GM23338 (cell line): Measurements from ENCODE around the gene SESN1. TPM values are rescaled to one million over a fixed set of nuclear protein-coding genes. Genes with fewer than 3 reads are reported as not detected.

ENCODE experiments used
- ATAC-seq: fragments of 200-7000 bp; cut with Tn5 transposase; 3 replicates; pipeline ENCODE4 v1.9.1; 2020
- DNase-seq: peaks from one replicate; pipeline ENCODE4 v3.0.0-alpha.2; 2015; ENCODE audit warnings: low spot score
- H2AFZ ChIP-seq: fragments of 200-600 bp; sonication (generic); 2 replicates; pipeline ENCODE4 v1.8.0; 2016; ENCODE audit warnings: antibody characterized with exemption, mild to moderate bottlenecking, moderate library complexity
- H3F3A ChIP-seq: fragments of 200-600 bp; sonication (generic); replicated peaks from 2 replicates; pipeline ENCODE4 v1.8.0; 2017; ENCODE audit warnings: antibody characterized with exemption, mixed run types, low read depth
- H3K27ac ChIP-seq: fragments of 200-600 bp; sonication (generic); 2 replicates; pipeline ENCODE4 v1.6.1; 2016; ENCODE audit warnings: low read depth
- H3K27me3 ChIP-seq: fragments of 200-600 bp; sonication (generic); 2 replicates; pipeline ENCODE4 v1.8.0; 2016; ENCODE audit warnings: mild to moderate bottlenecking, mixed run types, moderate library complexity; ENCODE audit not compliant: insufficient read depth
- H3K36me3 ChIP-seq: fragments of 200-600 bp; sonication (generic); 2 replicates; pipeline ENCODE4 v1.8.0; 2016; ENCODE audit warnings: mild to moderate bottlenecking; ENCODE audit not compliant: insufficient read depth
- H3K4me1 ChIP-seq: fragments of 200-600 bp; sonication (generic); 2 replicates; pipeline ENCODE4 v1.8.0; 2016; ENCODE audit warnings: mild to moderate bottlenecking, moderate library complexity; ENCODE audit not compliant: insufficient read depth
- H3K4me2 ChIP-seq: fragments of 200-600 bp; sonication (generic); 2 replicates; pipeline ENCODE4 v1.7.1; 2017; ENCODE audit warnings: mixed run types
- H3K4me3 ChIP-seq: fragments of 200-600 bp; sonication (generic); 2 replicates; pipeline ENCODE4 v1.6.1; 2016; ENCODE audit warnings: mixed run types
- H3K79me2 ChIP-seq: fragments of 200-600 bp; sonication (generic); replicated peaks from 2 replicates; pipeline ENCODE4 v1.8.0; 2017; ENCODE audit warnings: mild to moderate bottlenecking; ENCODE audit not compliant: insufficient read depth
- H3K9me2 ChIP-seq: fragments of 200-600 bp; sonication (generic); 2 replicates; pipeline ENCODE4 v1.8.0; 2017; ENCODE audit not compliant: insufficient read depth
- H4K20me1 ChIP-seq: fragments of 200-600 bp; sonication (generic); replicated peaks from 2 replicates; pipeline ENCODE4 v1.8.0; 2017; ENCODE audit warnings: mild to moderate bottlenecking; ENCODE audit not compliant: insufficient read depth
- H3K27ac Mint-ChIP-seq: 2 replicates; pipeline ENCODE4 v1.8.0; 2020; ENCODE audit warnings: inconsistent platforms, mild to moderate bottlenecking, moderate library complexity, mixed read lengths
- H3K27me3 Mint-ChIP-seq: 3 replicates; pipeline ENCODE4 v1.8.0; 2022; ENCODE audit warnings: low read depth, mild to moderate bottlenecking, moderate library complexity, mixed read lengths, inconsistent platforms; ENCODE audit not compliant: insufficient read depth, poor library complexity
- H3K36me3 Mint-ChIP-seq: 3 replicates; pipeline ENCODE4 v1.8.0; 2021; ENCODE audit warnings: low read depth, mild to moderate bottlenecking, inconsistent platforms, moderate library complexity, mixed read lengths
- H3K4me1 Mint-ChIP-seq: 3 replicates; pipeline ENCODE4 v1.8.0; 2020; ENCODE audit warnings: mild to moderate bottlenecking, inconsistent platforms, mixed read lengths
- H3K4me3 Mint-ChIP-seq: 3 replicates; pipeline ENCODE4 v1.8.0; 2021; ENCODE audit warnings: moderate library complexity, mild to moderate bottlenecking, inconsistent platforms, mixed read lengths
- H3K9me3 Mint-ChIP-seq: 3 replicates; pipeline ENCODE4 v1.8.0; 2020; ENCODE audit warnings: moderate library complexity, mild to moderate bottlenecking, inconsistent platforms, mixed read lengths
- CREB1 ChIP-seq: fragments of 250-450 bp; sonication (Bioruptor Pico); IDR thresholded peaks from 2 replicates; pipeline ENCODE4 v1.5.0; 2020; ENCODE audit warnings: low read depth, mild to moderate bottlenecking, moderate library complexity
- EZH2 ChIP-seq: fragments of 200-600 bp; sonication (generic); IDR thresholded peaks from one replicate; pipeline ENCODE4 v1.8.0; 2017; ENCODE audit warnings: antibody characterized with exemption, mild to moderate bottlenecking, low read depth; ENCODE audit not compliant: unreplicated experiment
- EZH2phosphoT487 ChIP-seq: fragments of 200-600 bp; sonication (generic); IDR thresholded peaks from one replicate; pipeline ENCODE4 v1.8.1; 2018; ENCODE audit warnings: antibody characterized with exemption; ENCODE audit not compliant: unreplicated experiment
- JUNB ChIP-seq: IDR thresholded peaks from one replicate; pipeline ENCODE4 v1.6.1; 2016; ENCODE audit warnings: antibody characterized with exemption; ENCODE audit not compliant: unreplicated experiment
- NANOG ChIP-seq: IDR thresholded peaks from 2 replicates; pipeline ENCODE4 v1.6.1; 2016; ENCODE audit warnings: antibody characterized with exemption, borderline replicate concordance
- POLR2AphosphoS5 ChIP-seq: IDR thresholded peaks from 2 replicates; pipeline ENCODE4 v1.6.1; 2016; ENCODE audit warnings: antibody characterized with exemption, low read depth
- REST ChIP-seq: IDR thresholded peaks from one replicate; pipeline ENCODE4 v1.6.1; 2018; ENCODE audit warnings: antibody characterized with exemption; ENCODE audit not compliant: unreplicated experiment
- STAT1 ChIP-seq: IDR thresholded peaks from one replicate; pipeline ENCODE4 v1.6.1; 2016; ENCODE audit warnings: antibody characterized with exemption; ENCODE audit not compliant: unreplicated experiment
- ZNF114 ChIP-seq: fragments of 250-450 bp; sonication (Bioruptor Pico); IDR thresholded peaks from 2 replicates; pipeline ENCODE4 v1.5.0; 2020; ENCODE audit warnings: mild to moderate bottlenecking, moderate library complexity
- ZNF331 ChIP-seq: fragments of 250-450 bp; sonication (Bioruptor Pico); IDR thresholded peaks from 2 replicates; pipeline ENCODE4 v1.5.0; 2020; ENCODE audit warnings: low read depth, mild to moderate bottlenecking, moderate library complexity
- polyA plus RNA-seq: library from polyadenylated mRNA; unstranded; fragments of >200 nt; fragmentation: Nextera tagmentation; extraction: Ambion mirVana; gene quantifications from 2 replicates; pipeline ENCODE4 v1.2.1, GENCODE V29; 2016
- total RNA-seq: library from RNA; depleted of rRNA; stranded (reverse); fragments of >200 nt; shearing (Covaris generic); gene quantifications from 2 replicates; pipeline ENCODE4 v1.2.3, GENCODE V29; 2014
- TF ChIP-seq, protein P1 (sequence below): IDR thresholded peaks from 2 replicates; pipeline ENCODE4 v1.6.1; 2016; ENCODE audit warnings: antibody characterized with exemption
- TF ChIP-seq, protein P2 (sequence below), 2 experiments: fragments of 200-600 bp in 1 of 2; sonication (generic) in 1 of 2; conservative IDR thresholded peaks; 2 replicates each; pipeline versions ENCODE4 v1.5.1 to v1.6.1; 2016 to 2017; ENCODE audit warnings: antibody characterized with exemption in 2 of 2, low read depth in 2 of 2, mild to moderate bottlenecking in 2 of 2, moderate library complexity in 1 of 2

The SESN1 gene
- total and polyA plus RNA-seq, 2 experiments from 2014 or later = 26.2 to 36.4 TPM

DNA sequence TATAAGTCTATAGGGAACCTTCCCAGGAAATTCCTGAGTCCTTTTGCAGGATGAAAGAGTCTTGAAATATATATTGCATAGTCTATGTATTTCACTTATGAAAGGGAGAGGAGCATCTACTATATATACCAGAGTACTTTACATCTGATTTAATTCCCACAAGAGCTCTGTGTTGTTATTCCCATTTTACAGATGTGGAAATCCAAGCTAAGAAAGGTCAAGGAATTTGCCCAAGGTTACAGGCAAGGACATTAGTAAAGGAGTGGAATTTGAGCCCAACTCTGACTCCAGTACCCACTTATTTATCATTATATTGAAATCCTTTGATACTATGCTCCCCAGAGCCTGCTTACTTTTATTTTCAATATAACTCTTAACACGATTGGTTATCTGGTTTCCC is 2.6 kb downstream of the SESN1 start:
- no peak for ATAC-seq
- Histone ChIP-seq H3K27ac (no peak overlapping the region), H3K4me1 (peaks cover 20% of the 10 kb centered on the region), H4K20me1 (no peaks in the 10 kb centered on the region), H3F3A (0 out of 2 replicates have a peak, but pooled peaks cover 3% of the 10 kb centered on the region), H2AFZ (no peak overlapping the region), H3K36me3 (no peaks in the 10 kb centered on the region), H3K9me2 (no peaks in the 10 kb centered on the region), H3K4me2 (0 out of 2 replicates have a peak overlapping the region, but pooled peaks have one; percentile 91), H3K4me3 (peak overlapping the region; percentile 92; the same call in 1 of the 2 replicates), H3K79me2 (peaks cover 19% of the 10 kb centered on the region), H3K27me3 (no peaks in the 10 kb centered on the region)
- H3K9me3 Mint-ChIP-seq = no peaks in the 10 kb centered on the region
- H3K36me3 Mint-ChIP-seq = no peaks in the 10 kb centered on the region
- peaks cover 32% of the 10 kb centered on the region for H3K4me1 Mint-ChIP-seq
- no peak for DNase-seq
- 0 out of 3 replicates have a peak overlapping the region, but pooled peaks have one; percentile 47 for H3K4me3 Mint-ChIP-seq
- TF ChIP-seq NANOG (no peak), EZH2phosphoT487 (no peak), EZH2 (no peak), STAT1 (no peak)
- no peak overlapping the region for H3K27ac Mint-ChIP-seq
- H3K27me3 Mint-ChIP-seq = peaks cover 4% of the 10 kb centered on the region

- no peak overlapping the region for H3K4me2 ChIP-seq
- TF ChIP-seq NANOG (no peak), EZH2 (no peak), JUNB (no peak), EZH2phosphoT487 (no peak), CREB1 (CRISPR knock-in tag) (no peak), POLR2AphosphoS5 (no peak), REST (no peak), ZNF114 (CRISPR knock-in tag) (no peak), ZNF331 (no peak), STAT1 (no peak)
- TF ChIP-seq, protein P1, sequence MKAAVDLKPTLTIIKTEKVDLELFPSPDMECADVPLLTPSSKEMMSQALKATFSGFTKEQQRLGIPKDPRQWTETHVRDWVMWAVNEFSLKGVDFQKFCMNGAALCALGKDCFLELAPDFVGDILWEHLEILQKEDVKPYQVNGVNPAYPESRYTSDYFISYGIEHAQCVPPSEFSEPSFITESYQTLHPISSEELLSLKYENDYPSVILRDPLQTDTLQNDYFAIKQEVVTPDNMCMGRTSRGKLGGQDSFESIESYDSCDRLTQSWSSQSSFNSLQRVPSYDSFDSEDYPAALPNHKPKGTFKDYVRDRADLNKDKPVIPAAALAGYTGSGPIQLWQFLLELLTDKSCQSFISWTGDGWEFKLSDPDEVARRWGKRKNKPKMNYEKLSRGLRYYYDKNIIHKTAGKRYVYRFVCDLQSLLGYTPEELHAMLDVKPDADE = no peak
- TF ChIP-seq, protein P2, sequence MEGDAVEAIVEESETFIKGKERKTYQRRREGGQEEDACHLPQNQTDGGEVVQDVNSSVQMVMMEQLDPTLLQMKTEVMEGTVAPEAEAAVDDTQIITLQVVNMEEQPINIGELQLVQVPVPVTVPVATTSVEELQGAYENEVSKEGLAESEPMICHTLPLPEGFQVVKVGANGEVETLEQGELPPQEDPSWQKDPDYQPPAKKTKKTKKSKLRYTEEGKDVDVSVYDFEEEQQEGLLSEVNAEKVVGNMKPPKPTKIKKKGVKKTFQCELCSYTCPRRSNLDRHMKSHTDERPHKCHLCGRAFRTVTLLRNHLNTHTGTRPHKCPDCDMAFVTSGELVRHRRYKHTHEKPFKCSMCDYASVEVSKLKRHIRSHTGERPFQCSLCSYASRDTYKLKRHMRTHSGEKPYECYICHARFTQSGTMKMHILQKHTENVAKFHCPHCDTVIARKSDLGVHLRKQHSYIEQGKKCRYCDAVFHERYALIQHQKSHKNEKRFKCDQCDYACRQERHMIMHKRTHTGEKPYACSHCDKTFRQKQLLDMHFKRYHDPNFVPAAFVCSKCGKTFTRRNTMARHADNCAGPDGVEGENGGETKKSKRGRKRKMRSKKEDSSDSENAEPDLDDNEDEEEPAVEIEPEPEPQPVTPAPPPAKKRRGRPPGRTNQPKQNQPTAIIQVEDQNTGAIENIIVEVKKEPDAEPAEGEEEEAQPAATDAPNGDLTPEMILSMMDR (conservative IDR thresholded peaks at IDR 0.05; ENCODE audit: low read depth in 2 of 2) = no peak
Observed at GRCh38 chr6:109091314-109092024, 3.2 kb downstream of the SESN1 start.

More at GRCh38 chr6:109091314-109092024, 3.2 kb downstream of the SESN1 start:
- Histone ChIP-seq H3K27me3 (no peaks in the 10 kb centered on the region), H3K4me1 (peaks cover 20% of the 10 kb centered on the region), H3K79me2 (peaks cover 19% of the 10 kb centered on the region), H3K9me2 (no peaks in the 10 kb centered on the region), H3K36me3 (no peaks in the 10 kb centered on the region), H3K4me3 (no peak overlapping the region), H2AFZ (no peak overlapping the region), H3F3A (0 out of 2 replicates have a peak, but pooled peaks cover 3% of the 10 kb centered on the region), H4K20me1 (no peaks in the 10 kb centered on the region), H3K27ac (no peak overlapping the region)
- H3K9me3 Mint-ChIP-seq = no peaks in the 10 kb centered on the region
- H3K4me3 Mint-ChIP-seq = no peak overlapping the region
- H3K4me1 Mint-ChIP-seq = peaks cover 32% of the 10 kb centered on the region
- no peaks in the 10 kb centered on the region for H3K36me3 Mint-ChIP-seq
- DNase-seq = no peak
- no peak for ATAC-seq
- H3K27me3 Mint-ChIP-seq = peaks cover 4% of the 10 kb centered on the region
- H3K27ac Mint-ChIP-seq = no peak overlapping the region
